ENCODE measurements around the gene TMEM63C. TPM values are rescaled to one million over a fixed set of nuclear protein-coding genes. Genes with fewer than 3 reads are reported as not detected.
"Not testable (repeated sequence)": the region's sequence is repeated elsewhere in the genome, so short reads cannot be mapped to it uniquely, and the experiment has no call there.

The TMEM63C gene
- total and polyA plus RNA-seq, 7 donors: 0.04 to 0.58 (median 0.21) TPM; not detected in 3

- TF ChIP-seq CTCF (IDR thresholded peaks at IDR 0.05): no peak
- Histone ChIP-seq H3K4me1 (no peaks in the 10 kb centered on the region), H3K27me3 (ENCODE audit: insufficient read depth in 3 of 3, low read length in 2 of 3) (peaks cover 0 to 8% (median 5%) of the 10 kb centered on the region in 3 donors), H3K4me3 (no peak overlapping the region), H3K36me3 (ENCODE audit: insufficient read depth in 1 of 2, low read depth in 1 of 2) (no peaks in the 10 kb centered on the region), H3K27ac (no peak overlapping the region), H3K9me3 (no peaks in the 10 kb centered on the region)
- intact Hi-C loops (cut with DNase I): loop anchor here (5.0 to 10.0 kb wide), 2 partner anchors 53 to 156 kb away; no protein-coding TSS in a partner anchor
- ATAC-seq (peak in 1 of 4 donors; percentile 7), DNase-seq (no peak)
- 78 to 88% (median 85%) methylated on average over 2 of the region's 2 CpGs for WGBS, 3 donors
Observed at GRCh38 chr14:77158882-77159255, 22.7 kb upstream of the TMEM63C start.

GRCh38 chr14:77161011-77161410 lies 20.6 kb upstream of the TMEM63C start:
- TF ChIP-seq CTCF (IDR thresholded peaks at IDR 0.05): no peak
- H3K36me3 ChIP-seq (ENCODE audit: insufficient read depth in 1 of 2, low read depth in 1 of 2): no peaks in the 10 kb centered on the region
- no peak overlapping the region for H3K4me3 ChIP-seq
- intact Hi-C loops (cut with DNase I): no loop called here
- ATAC-seq: no peak
- no peaks in the 10 kb centered on the region for H3K4me1 ChIP-seq
- no peaks in the 10 kb centered on the region for H3K27me3 ChIP-seq (ENCODE audit: insufficient read depth in 3 of 3, low read length in 2 of 3)
- no peak overlapping the region for H3K27ac ChIP-seq
- no peak for DNase-seq
- WGBS, 3 donors: 79 to 83% (median 79%) methylated on average over 4 of the region's 4 CpGs
- no peaks in the 10 kb centered on the region for H3K9me3 ChIP-seq

- ATAC-seq (no peak), DNase-seq (no peak)
- peaks cover 12% of the 10 kb centered on the region for H3K9me3 ChIP-seq
- no peaks in the 10 kb centered on the region for H3K4me1 ChIP-seq
- no peak overlapping the region for H3K4me3 ChIP-seq
- no peak for TF ChIP-seq CTCF (IDR thresholded peaks at IDR 0.05)
- H3K27ac ChIP-seq: no peak overlapping the region
- H3K27me3 ChIP-seq (ENCODE audit: insufficient read depth in 3 of 3, low read length in 2 of 3): no peaks in the 10 kb centered on the region
- intact Hi-C loops (cut with DNase I): no loop called here
- WGBS, 3 donors: 55 to 61% (median 55%) methylated on average over 3 of the region's 3 CpGs
- no peaks in the 10 kb centered on the region for H3K36me3 ChIP-seq (ENCODE audit: insufficient read depth in 1 of 2, low read depth in 1 of 2)
Observed at GRCh38 chr14:77170045-77170444, 11.6 kb upstream of the TMEM63C start.

GRCh38 chr14:77172916-77173315 lies 8.7 kb upstream of the TMEM63C start:
- no peaks in the 10 kb centered on the region for H3K27me3 ChIP-seq (ENCODE audit: insufficient read depth in 3 of 3, low read length in 2 of 3)
- TF ChIP-seq CTCF (IDR thresholded peaks at IDR 0.05): no peak
- WGBS, 3 donors: 44 to 55% (median 45%) methylated on average over 5 of the region's 5 CpGs
- no peak for DNase-seq
- no peak overlapping the region for H3K4me3 ChIP-seq
- intact Hi-C loops (cut with DNase I): no loop called here
- no peaks in the 10 kb centered on the region for H3K36me3 ChIP-seq (ENCODE audit: insufficient read depth in 1 of 2, low read depth in 1 of 2)
- H3K9me3 ChIP-seq: peaks cover 12% of the 10 kb centered on the region
- ATAC-seq: no peak
- no peaks in the 10 kb centered on the region for H3K4me1 ChIP-seq
- H3K27ac ChIP-seq: no peak overlapping the region

GRCh38 chr14:77173911-77174617 lies 7.5 kb upstream of the TMEM63C start:
- ATAC-seq; DNase-seq; H3K27me3 ChIP-seq (ENCODE audit: insufficient read depth in 3 of 3, low read length in 2 of 3); H3K4me1 ChIP-seq; H3K27ac ChIP-seq; H3K4me3 ChIP-seq; H3K36me3 ChIP-seq (ENCODE audit: insufficient read depth in 1 of 2, low read depth in 1 of 2); intact Hi-C loops (cut with DNase I): not testable (repeated sequence)
- WGBS, 3 donors: 82 to 86% (median 84%) methylated on average over 9 of the region's 9 CpGs
- H3K9me3 ChIP-seq: peaks cover 12% of the 10 kb centered on the region

Data from psoas muscle (tissue), 8 donors.